CD4-positive, alpha-beta T cell treated with Interleukin-6 for 4 hours (primary cell): Measurements from ENCODE around the gene LZTS2.
A peak's percentile ranks its signal among the peaks of the same experiment; 100 is the strongest.

ENCODE experiments used
- DNase-seq: peaks from one replicate; pipeline ENCODE4 v3.0.0-alpha.2; 2020; ENCODE audit warnings: mixed read lengths

The LZTS2 gene

DNA sequence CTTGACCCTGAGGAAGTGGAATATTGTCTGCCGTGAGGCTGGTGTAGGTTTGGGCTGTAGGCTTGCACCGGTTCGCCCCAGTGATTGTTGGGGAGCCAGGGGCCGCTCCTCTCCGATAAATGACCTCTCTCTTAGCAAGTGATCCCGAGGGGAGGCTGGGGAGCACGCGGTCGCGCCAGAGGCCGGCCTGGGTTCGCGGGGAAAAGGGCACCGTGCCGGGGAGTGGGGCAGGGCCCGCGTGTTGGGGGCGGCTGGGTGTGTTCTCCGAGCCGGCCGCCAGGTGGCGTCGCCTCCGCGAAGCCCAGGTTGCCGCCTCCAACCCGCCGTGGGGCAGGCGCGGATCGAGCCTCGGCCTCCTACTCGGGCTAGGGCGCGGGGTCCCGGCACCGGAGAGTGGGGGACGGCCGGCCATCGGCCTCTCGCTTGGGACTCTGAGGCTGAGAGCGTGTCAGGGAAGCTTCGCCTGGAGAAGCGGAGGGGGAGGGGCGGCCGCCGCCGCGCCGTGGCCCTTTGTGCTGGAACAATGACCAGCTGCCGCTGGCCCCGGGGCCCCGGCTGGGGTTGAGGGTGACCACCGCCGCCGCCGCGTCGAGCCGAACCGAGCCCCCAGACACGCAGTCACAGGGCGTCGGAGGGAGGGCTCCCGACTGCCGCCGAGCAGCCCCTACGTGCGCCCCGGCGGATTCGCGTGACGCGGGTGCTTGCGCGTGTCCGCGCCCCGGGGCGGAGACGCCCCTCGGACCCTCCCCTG, 442 bp upstream of the LZTS2 start:
- DNase-seq: peak; percentile 82

DNA sequence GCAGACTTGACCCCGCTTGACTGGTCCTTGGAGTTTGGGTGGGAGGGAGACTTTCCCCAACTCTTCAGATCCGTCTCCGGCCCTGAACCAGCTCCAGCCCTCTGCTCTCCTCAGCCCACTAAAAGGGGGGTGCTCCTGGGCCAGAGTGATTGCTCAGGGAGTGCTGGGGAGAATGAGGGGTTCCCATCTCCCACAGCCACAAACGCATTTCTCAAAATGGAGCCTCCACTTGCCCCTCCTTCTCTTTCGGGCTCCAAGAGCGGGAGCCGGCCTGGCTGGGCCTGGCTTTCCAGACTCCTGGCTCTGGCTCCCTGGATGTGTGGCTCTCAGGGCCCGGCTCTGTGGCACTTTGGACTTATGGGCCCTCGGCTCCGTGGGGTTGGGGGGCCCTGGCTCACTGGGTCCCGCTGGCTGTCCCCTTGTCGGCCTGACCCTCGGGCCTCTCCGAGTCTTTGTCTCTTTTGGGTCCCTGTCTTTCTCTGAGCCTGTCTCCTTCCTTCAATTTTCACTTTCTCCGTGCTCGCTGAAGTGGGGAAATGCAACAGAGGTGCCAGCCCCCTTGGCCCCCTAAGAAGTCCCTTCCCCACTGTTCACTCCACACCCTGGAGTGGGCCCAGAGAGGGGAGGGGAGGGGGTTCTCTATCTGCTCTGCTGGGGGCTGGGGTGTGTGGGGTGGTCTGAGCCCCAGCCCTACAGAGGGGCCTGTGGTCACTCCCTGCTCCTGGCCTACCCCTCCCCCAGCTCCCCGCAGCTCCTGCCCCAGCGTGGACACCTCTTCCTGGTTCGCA, 713 bp downstream of the LZTS2 start:
- no peak for DNase-seq

DNA sequence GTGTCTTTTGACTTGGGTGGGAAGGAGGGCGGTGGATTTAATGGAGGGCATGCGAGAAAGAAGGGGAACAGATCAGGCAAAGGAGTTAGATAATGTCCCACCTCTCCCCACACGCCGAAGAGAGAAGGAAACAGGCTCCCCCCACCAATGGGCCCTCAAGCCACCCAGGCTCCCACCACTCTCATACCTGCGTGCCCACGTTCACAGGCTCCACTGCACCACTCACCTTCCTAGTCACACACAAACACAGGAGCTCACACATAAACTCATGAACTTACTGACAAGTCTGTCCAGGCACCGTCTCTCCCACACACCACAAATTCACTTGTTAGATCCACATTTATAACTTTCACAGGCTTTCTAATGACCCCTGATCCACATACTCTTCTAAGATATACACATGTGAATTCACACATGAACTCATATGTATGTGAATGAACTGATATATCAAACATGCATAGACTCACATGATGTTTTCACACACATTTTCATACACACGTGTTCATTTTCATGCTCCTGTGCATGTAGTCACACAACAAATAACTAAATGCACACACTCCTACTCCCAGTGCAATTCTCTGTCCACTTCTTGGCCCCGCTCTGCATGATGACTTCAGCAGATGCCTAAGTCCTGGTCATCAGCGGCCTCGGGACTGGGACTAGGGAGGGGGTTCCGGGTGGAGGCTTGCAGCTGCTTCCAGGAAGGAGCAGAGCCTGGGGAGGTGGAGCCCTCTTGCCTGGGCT, 1.5 kb downstream of the LZTS2 start:
- no peak for DNase-seq

DNA sequence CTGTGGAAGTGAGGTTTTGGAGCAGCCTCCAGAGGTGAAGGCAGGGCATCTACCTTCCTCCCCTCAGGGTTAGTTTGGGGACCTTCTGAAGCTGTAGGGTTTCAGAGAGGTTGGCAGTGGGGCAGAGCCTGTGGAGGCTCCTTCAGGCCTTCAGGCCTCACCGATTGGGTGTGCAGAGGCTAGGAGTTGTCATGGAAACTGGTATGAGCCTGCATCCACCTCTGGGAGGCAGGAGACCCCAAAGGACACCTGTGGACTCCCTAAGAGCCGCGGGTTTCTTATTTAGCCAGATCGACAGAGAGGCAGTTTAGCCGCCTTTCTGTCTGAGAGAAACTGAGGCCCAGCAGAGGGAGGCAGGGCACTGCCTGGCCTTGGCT, 2.0 kb downstream of the LZTS2 start:
- no peak for DNase-seq

DNA sequence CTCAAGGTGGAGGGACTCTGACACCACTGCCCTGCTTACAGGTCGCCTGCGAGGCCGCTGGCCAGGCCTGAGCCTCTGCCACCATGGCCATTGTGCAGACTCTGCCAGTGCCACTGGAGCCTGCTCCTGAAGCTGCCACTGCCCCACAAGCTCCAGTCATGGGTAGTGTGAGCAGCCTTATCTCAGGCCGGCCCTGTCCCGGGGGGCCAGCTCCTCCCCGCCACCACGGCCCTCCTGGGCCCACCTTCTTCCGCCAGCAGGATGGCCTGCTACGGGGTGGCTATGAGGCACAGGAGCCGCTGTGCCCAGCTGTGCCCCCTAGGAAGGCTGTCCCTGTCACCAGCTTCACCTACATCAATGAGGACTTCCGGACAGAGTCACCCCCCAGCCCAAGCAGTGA, 2.8 kb downstream of the LZTS2 start:
- no peak for DNase-seq

DNA sequence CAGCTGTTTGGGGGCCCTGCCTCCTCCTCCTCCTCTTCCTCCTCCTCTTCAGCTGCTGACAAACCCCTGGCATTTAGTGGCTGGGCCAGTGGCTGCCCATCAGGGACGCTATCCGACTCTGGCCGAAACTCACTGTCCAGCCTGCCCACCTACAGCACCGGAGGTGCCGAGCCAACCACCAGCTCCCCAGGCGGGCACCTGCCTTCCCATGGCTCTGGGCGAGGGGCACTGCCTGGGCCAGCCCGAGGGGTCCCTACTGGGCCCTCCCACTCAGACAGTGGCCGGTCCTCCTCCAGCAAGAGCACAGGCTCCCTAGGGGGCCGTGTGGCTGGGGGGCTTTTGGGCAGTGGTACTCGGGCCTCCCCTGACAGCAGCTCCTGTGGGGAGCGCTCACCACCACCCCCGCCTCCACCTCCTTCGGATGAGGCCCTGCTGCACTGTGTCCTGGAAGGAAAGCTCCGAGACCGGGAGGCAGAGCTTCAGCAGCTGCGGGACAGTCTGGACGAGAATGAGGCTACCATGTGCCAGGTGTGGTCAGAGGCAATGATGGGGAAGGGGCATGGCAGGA, 4.1 kb downstream of the LZTS2 start:
- no peak for DNase-seq

DNA sequence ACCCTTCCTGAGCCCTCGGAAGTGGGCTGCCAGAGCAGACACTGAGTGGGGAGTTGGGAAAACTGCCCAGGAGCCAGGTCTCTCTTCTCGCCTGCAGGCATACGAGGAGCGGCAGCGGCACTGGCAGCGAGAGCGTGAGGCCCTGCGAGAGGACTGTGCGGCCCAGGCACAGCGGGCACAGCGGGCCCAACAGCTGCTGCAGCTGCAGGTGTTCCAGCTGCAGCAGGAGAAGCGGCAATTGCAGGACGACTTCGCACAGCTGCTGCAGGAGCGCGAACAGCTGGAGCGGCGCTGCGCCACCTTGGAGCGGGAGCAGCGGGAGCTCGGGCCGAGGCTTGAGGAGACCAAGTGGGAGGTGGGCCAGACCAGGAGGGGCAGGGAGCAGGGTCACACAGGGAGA, 5.8 kb downstream of the LZTS2 start:
- DNase-seq: no peak

DNA sequence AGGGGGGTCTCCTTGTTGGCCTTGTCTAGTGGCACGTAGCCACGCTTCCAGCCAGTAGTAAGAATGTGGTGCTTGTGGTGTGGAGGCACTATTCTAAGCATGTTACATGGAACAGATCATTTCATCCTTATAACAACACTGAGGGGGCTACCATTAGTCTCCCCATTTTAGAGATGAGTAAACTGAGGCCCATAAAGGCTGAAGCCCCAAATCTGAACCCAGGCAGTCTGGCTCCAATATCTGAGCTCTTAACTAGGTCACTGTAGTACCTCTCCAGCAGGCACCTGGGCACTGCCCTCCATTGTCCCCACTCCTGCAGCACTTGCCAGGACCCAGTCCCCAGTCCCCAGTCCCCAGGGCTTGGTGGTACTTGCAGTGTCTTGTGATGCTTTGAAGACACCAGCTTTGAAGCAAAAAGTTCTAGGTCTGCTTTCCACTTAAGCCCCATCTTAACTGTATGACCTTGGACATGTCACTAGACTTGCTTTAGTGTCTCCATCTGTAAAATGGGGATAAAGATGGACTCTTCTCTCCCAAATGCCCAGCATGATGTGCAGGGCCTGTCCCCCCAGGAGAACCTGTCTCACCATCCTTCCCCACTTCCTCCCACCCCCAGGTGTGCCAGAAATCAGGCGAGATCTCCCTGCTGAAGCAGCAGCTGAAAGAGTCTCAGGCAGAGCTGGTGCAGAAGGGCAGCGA, 6.4 kb downstream of the LZTS2 start:
- no peak for DNase-seq

GRCh38 chr10:101006593-101007098, 7.0 kb downstream of the LZTS2 start:
- DNase-seq: no peak

DNA sequence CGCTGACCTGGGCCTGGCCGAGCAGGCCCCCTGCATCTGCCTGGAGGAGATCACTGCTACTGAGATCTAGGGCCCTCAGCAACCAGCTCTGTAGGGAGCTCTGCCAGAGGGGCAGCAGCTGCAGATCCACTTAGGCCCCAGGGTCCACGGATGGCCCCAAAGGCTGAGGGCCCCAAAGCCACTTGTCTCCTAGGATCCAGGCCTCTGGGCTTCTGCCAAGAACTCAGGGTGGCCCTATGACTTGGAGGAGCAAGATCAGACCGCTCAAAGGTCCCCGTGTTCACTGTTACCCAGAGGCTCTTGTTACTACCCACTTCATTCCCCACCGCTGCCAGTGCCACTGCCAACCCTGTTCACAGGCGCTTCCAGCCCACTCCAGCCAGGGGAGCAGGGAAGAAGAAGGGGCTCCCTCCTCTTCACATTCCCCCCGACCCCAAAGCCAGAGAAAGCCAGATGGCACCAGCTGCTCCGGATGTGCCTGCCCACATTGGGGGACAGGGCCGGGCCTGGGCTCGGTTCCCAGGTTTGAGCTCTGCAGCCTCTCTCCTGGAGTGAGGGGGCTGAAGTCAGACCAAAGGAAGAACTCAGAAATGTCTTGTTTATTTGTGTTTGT, 7.6 kb downstream of the LZTS2 start:
- DNase-seq: no peak

GRCh38 chr10:101007915-101008822, 8.6 kb downstream of the LZTS2 start:
- no peak for DNase-seq

GRCh38 chr10:101008823-101009423, 9.3 kb downstream of the LZTS2 start:
- DNase-seq: no peak

GRCh38 chr10:101010329-101010728, 10.7 kb downstream of the LZTS2 start:
- DNase-seq: no peak

GRCh38 chr10:101011517-101012423, 12.2 kb downstream of the LZTS2 start:
- DNase-seq: no peak

DNA sequence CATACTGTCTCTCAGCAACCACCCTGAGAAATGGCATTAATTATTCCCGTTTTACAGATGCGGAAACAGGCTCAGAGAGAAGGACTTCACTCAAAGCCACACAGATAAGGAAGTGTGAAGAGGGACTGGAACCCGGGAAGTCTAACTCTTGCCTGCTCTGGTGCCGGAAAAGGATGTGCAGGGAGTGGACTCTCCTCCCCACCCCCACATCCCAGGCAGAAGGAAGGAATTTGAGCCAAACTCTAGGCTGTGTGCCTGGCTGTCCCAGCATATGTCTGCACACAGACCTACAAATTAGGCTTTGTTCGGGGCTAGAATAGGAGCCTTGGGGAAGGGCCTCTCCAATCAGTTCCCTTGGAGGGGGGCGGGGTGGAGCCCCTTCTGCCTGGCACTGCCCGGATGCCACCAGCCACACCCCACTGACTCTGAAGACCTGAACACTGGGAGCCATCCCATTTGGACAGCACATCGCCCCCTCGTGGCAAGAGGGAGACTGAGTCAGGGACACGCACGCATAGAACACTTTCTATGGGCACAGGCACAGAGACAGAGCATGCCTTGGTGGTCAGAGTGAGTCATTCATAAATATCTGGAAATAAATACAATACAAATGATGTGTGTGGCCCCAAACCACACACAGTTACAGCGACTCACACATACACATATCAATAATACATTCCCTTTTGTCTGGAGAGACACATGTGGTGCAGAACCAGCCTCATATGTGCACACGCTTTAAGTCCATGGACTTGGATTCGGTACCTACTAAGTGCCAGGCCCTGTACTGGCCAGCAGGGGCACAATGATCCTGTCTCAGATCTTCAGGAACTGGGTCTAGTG, 13.1 kb downstream of the LZTS2 start:
- peak; percentile 84 for DNase-seq

DNA sequence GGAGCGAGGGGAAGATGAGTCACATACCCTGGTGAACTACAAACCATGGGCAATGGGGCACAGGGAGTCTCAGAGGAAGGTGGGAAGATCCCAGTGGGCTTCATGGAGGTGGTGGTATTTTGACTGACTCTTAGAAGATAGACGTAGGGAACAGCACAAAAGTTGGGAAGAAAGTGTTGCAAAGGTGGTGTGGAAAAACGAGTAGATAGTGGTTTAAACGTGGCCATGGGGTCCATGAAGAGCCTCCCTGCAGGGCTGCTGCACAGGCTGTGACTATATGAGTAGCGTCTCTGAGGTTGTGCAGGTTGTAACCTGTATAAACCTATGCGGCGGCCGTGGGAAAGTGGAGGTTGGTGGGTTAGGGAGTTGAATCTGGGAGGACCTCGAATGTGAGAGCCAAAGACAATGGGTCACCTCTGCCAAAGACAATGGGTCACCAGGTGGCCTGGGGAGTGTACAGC, 13.8 kb downstream of the LZTS2 start:
- DNase-seq: no peak

- peak; percentile 83 for DNase-seq
Measured at GRCh38 chr10:101014230-101014884, 14.7 kb downstream of the LZTS2 start.
